Activated naive CD4-positive, alpha-beta T cell treated with anti-CD3 and anti-CD28 coated beads, Interleukin-2, amount 50 U/mL, for 16 hours (primary cell): ENCODE data around the gene HOXD8.

Source experiments
- DNase-seq: peaks from one replicate; pipeline ENCODE4 v3.0.0-alpha.2; 2020

The HOXD8 gene

GRCh38 chr2:176147800-176148496, 18.4 kb downstream of the HOXD8 start:
- no peak for DNase-seq

- no peak for DNase-seq
Observed at GRCh38 chr2:176148751-176149421, 19.4 kb downstream of the HOXD8 start.

GRCh38 chr2:176149481-176149938, 20.0 kb downstream of the HOXD8 start:
- no peak for DNase-seq

- DNase-seq, result no peak
Observed at GRCh38 chr2:176149939-176150583, 20.6 kb downstream of the HOXD8 start.

- no peak for DNase-seq
Observed at GRCh38 chr2:176150584-176151441, 21.3 kb downstream of the HOXD8 start.

- DNase-seq, result no peak
Observed at GRCh38 chr2:176151442-176152287, 22.2 kb downstream of the HOXD8 start, which contains the start of gene HOXD4. TSS of gene HOXD4 (plus strand) at chr2:176151550. CDS start at chr2:176151634, 84 bp downstream.

- DNase-seq, result no peak
Observed at GRCh38 chr2:176152350-176153181, 23.1 kb downstream of the HOXD8 start.

GRCh38 chr2:176154576-176155252, 25.2 kb downstream of the HOXD8 start:
- no peak for DNase-seq

GRCh38 chr2:176155356-176156044, 26.0 kb downstream of the HOXD8 start:
- no peak for DNase-seq

GRCh38 chr2:176156301-176156806, 26.8 kb downstream of the HOXD8 start:
- no peak for DNase-seq

GRCh38 chr2:176156807-176157498, 27.4 kb downstream of the HOXD8 start, which contains the start of gene HOXD3:
TSS of gene HOXD3 (plus strand) at chr2:176157307. CDS start at chr2:176169115, 11,808 bp downstream.
- DNase-seq, result no peak

GRCh38 chr2:176157499-176158185, 28.1 kb downstream of the HOXD8 start:
- DNase-seq, result no peak

- DNase-seq, result no peak
Observed at GRCh38 chr2:176158186-176158591, 28.7 kb downstream of the HOXD8 start.

- DNase-seq, result no peak
Observed at GRCh38 chr2:176158855-176159662, 29.6 kb downstream of the HOXD8 start.

- DNase-seq, result no peak
Observed at GRCh38 chr2:176159663-176160250, 30.3 kb downstream of the HOXD8 start.

GRCh38 chr2:176160251-176160985, 30.9 kb downstream of the HOXD8 start:
- no peak for DNase-seq
